ENCODE data around the gene ST7.

The ST7 gene

DNA sequence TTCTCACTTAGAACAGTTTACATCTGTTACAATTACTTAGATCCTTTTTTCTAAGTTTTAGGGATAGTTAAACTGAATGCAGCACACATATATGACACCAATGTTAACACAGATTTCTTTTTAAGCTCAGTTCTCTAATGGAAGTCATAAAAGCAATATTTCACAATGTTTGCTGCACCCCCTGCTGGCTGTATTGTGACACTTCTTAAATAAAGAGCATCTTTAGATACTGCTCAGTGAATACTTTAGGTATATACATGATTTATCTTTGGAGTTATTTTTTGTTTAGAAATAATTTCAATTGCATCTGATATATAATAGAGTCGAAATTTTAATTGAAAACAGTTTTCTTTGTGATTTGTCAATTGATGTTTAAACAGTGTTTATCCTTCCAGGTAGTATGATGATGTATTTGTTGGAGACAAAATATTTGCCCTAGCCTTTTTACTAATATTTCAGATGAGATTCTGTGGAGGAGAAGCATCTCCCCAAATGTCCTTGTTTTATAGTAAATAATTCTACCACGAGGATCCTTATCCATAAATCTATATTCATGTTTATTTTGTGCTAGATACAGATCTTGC lies 174.4 kb downstream of the ST7 start:
- Histone ChIP-seq H3K27me3 (ENCODE audit: insufficient read depth, insufficient read length) (no peaks in the 10 kb centered on the region), H3K9ac (ENCODE audit: insufficient read length, low read depth) (no peak overlapping the region), H3K4me3 (ENCODE audit: insufficient read length, low read depth) (no peak overlapping the region), H3K4me1 (ENCODE audit: insufficient read depth, insufficient read length) (no peaks in the 10 kb centered on the region), H3K9me3 (ENCODE audit: insufficient read depth, low read length) (no peaks in the 10 kb centered on the region), H3K36me3 (ENCODE audit: insufficient read depth, insufficient read length, low read length) (no peaks in the 10 kb centered on the region)
- TF ChIP-seq YY1 (IDR thresholded peaks at IDR 0.05; ENCODE audit: insufficient read depth, insufficient read length) (no peak), ZNF274 (IDR thresholded peaks at IDR 0.05; ENCODE audit: low read depth, low read length) (no peak), SUZ12 (IDR thresholded peaks at IDR 0.05; ENCODE audit: extremely low read depth, insufficient read depth, insufficient read length) (no peak)
- no peak for DNase-seq (ENCODE audit: low read depth, low spot score)

DNA sequence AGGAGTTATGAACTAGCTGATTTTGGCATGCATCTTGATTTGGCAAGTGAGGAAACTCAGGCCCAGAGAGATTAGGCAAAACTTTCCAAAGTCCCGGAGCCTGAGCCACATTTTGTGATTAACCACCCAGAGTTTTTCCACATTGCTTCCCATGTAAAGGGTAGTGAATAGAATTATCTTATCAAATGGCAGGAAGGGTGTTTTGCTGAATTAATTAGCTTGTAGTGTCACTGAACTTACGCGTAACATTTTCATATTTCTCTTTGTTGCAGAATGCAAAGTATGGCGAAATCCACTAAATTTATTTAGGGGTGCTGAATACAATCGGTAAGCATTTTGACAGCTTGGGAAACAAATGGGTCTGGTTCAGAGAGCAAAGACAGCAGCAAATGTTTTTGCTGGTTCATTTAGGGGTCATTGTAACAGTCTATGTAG lies 176.2 kb downstream of the ST7 start:
- TF ChIP-seq SUZ12 (IDR thresholded peaks at IDR 0.05; ENCODE audit: extremely low read depth, insufficient read depth, insufficient read length) (no peak), YY1 (IDR thresholded peaks at IDR 0.05; ENCODE audit: insufficient read depth, insufficient read length) (no peak), ZNF274 (IDR thresholded peaks at IDR 0.05; ENCODE audit: low read depth, low read length) (no peak)
- Histone ChIP-seq H3K4me3 (ENCODE audit: insufficient read length, low read depth) (no peak overlapping the region), H3K9me3 (ENCODE audit: insufficient read depth, low read length) (no peaks in the 10 kb centered on the region), H3K36me3 (ENCODE audit: insufficient read depth, insufficient read length, low read length) (no peaks in the 10 kb centered on the region), H3K27me3 (ENCODE audit: insufficient read depth, insufficient read length) (no peaks in the 10 kb centered on the region), H3K9ac (ENCODE audit: insufficient read length, low read depth) (no peak overlapping the region), H3K4me1 (ENCODE audit: insufficient read depth, insufficient read length) (no peaks in the 10 kb centered on the region)
- no peak for DNase-seq (ENCODE audit: low read depth, low spot score)

DNA sequence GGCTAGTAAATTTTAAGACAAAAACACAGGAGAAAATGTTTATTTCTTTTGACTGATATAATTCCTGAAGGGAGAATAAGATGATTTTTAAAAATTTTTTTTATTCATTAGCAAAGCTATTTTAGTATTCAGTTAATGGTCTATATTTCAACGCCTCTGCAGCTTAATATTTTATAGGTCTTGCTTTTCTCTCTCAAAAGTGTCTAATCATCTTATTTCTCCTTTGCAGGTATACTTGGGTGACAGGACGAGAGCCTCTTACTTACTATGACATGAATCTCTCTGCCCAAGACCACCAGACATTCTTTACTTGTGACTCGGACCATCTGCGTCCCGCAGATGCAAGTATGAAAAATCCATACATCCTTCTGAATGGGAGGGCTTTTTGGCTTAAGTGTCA lies 177.0 kb downstream of the ST7 start:
- H3K27me3 ChIP-seq (ENCODE audit: insufficient read depth, insufficient read length): no peaks in the 10 kb centered on the region
- no peak overlapping the region for H3K4me3 ChIP-seq (ENCODE audit: insufficient read length, low read depth)
- H3K9me3 ChIP-seq (ENCODE audit: insufficient read depth, low read length): no peaks in the 10 kb centered on the region
- H3K4me1 ChIP-seq (ENCODE audit: insufficient read depth, insufficient read length): no peaks in the 10 kb centered on the region
- TF ChIP-seq YY1 (IDR thresholded peaks at IDR 0.05; ENCODE audit: insufficient read depth, insufficient read length): no peak
- H3K9ac ChIP-seq (ENCODE audit: insufficient read length, low read depth): no peak overlapping the region
- H3K36me3 ChIP-seq (ENCODE audit: insufficient read depth, insufficient read length, low read length): no peaks in the 10 kb centered on the region
- no peak for DNase-seq (ENCODE audit: low read depth, low spot score)

DNA sequence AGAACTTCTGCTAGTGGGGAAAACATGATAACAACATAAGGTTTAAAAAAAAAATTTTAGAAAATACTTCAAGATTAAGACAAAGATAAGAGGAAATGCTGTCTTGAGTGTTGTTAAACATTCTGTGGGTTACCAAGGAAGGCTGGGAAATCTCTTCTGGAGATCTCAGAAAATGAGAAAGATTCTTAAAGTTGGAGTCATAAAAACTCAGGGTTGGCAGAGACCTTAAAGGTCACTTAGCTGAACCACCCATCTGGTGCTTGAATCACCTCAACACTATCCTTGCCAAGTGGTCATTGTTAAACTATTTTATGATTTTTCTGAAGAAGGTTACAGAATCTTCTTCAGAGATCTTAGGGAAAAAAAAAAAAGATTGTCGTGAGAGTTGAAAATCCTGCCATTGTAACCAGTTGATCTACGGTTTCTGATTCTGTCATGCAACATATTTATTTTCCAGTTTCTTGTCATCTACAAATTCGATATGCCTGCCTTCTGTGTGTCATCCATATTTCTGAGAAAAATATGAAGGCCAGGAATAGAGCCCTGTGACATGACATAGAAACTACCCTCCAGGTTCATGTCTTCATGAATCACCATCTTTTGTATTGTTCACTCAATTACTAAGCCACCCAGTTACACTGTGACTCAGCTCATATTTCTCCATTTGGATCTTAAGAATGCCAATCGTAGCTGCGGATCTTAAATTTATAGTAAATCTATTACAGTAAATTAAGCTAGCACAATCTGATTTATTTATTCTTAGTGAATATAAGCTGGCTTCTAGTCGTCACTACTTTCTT lies 179.2 kb downstream of the ST7 start:
- Histone ChIP-seq H3K27me3 (ENCODE audit: insufficient read depth, insufficient read length) (no peaks in the 10 kb centered on the region), H3K36me3 (ENCODE audit: insufficient read depth, insufficient read length, low read length) (peaks cover 6% of the 10 kb centered on the region), H3K9me3 (ENCODE audit: insufficient read depth, low read length) (no peaks in the 10 kb centered on the region), H3K4me3 (ENCODE audit: insufficient read length, low read depth) (no peak overlapping the region), H3K4me1 (ENCODE audit: insufficient read depth, insufficient read length) (no peaks in the 10 kb centered on the region), H3K9ac (ENCODE audit: insufficient read length, low read depth) (no peak overlapping the region)
- TF ChIP-seq ZNF274 (IDR thresholded peaks at IDR 0.05; ENCODE audit: low read depth, low read length) (no peak), SUZ12 (IDR thresholded peaks at IDR 0.05; ENCODE audit: extremely low read depth, insufficient read depth, insufficient read length) (no peak), YY1 (IDR thresholded peaks at IDR 0.05; ENCODE audit: insufficient read depth, insufficient read length) (no peak)
- no peak for DNase-seq (ENCODE audit: low read depth, low spot score)

DNA sequence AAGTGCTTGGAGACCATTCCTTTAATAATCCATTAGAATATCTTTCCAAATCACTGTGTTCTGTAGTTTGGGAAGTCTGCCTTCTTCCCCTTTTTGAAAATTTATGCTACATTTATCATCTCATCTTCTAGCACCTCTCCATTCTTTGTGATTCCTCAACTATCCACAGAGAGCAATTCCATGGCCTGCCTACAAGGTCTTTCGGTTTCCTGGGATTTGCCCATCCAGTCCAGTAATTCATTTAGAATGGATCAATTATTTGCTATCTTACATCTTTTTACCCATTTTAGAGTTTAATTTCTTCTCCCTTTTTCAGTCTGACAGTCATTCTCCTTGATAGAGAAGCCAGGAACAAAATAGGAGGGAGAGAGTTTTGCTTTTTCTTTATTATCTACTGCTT lies 179.8 kb downstream of the ST7 start:
- no peak overlapping the region for H3K4me3 ChIP-seq (ENCODE audit: insufficient read length, low read depth)
- no peaks in the 10 kb centered on the region for H3K27me3 ChIP-seq (ENCODE audit: insufficient read depth, insufficient read length)
- no peaks in the 10 kb centered on the region for H3K4me1 ChIP-seq (ENCODE audit: insufficient read depth, insufficient read length)
- TF ChIP-seq SUZ12 (IDR thresholded peaks at IDR 0.05; ENCODE audit: extremely low read depth, insufficient read depth, insufficient read length) (no peak), YY1 (IDR thresholded peaks at IDR 0.05; ENCODE audit: insufficient read depth, insufficient read length) (no peak), ZNF274 (IDR thresholded peaks at IDR 0.05; ENCODE audit: low read depth, low read length) (no peak)
- no peak overlapping the region for H3K9ac ChIP-seq (ENCODE audit: insufficient read length, low read depth)
- H3K36me3 ChIP-seq (ENCODE audit: insufficient read depth, insufficient read length, low read length): peaks cover 6% of the 10 kb centered on the region
- H3K9me3 ChIP-seq (ENCODE audit: insufficient read depth, low read length): no peaks in the 10 kb centered on the region
- DNase-seq (ENCODE audit: low read depth, low spot score): no peak

DNA sequence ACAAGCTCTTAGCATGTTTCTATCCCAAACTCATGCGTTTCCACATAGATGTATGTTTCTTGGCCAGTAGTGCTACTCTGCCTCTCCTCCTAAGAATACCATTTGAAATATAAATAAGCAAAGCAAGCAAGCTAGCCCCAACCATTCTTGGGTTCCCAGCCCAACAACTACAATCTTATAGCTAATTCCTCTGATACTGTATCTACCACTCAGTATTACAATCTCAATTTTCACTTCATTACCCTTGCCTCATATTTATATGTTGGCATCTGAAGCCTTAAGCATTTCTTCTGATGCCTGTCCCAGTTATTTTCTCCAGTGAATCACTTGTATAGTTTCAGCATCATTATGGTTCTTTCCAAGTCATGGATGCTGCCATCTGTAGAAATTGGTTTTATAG lies 181.1 kb downstream of the ST7 start:
- no peak for DNase-seq (ENCODE audit: low read depth, low spot score)
- Histone ChIP-seq H3K4me1 (ENCODE audit: insufficient read depth, insufficient read length) (no peaks in the 10 kb centered on the region), H3K9ac (ENCODE audit: insufficient read length, low read depth) (no peak overlapping the region), H3K27me3 (ENCODE audit: insufficient read depth, insufficient read length) (no peaks in the 10 kb centered on the region), H3K9me3 (ENCODE audit: insufficient read depth, low read length) (no peaks in the 10 kb centered on the region), H3K4me3 (ENCODE audit: insufficient read length, low read depth) (no peak overlapping the region), H3K36me3 (ENCODE audit: insufficient read depth, insufficient read length, low read length) (peaks cover 9% of the 10 kb centered on the region)
- TF ChIP-seq YY1 (IDR thresholded peaks at IDR 0.05; ENCODE audit: insufficient read depth, insufficient read length) (no peak), ZNF274 (IDR thresholded peaks at IDR 0.05; ENCODE audit: low read depth, low read length) (no peak), SUZ12 (IDR thresholded peaks at IDR 0.05; ENCODE audit: extremely low read depth, insufficient read depth, insufficient read length) (no peak)

DNA sequence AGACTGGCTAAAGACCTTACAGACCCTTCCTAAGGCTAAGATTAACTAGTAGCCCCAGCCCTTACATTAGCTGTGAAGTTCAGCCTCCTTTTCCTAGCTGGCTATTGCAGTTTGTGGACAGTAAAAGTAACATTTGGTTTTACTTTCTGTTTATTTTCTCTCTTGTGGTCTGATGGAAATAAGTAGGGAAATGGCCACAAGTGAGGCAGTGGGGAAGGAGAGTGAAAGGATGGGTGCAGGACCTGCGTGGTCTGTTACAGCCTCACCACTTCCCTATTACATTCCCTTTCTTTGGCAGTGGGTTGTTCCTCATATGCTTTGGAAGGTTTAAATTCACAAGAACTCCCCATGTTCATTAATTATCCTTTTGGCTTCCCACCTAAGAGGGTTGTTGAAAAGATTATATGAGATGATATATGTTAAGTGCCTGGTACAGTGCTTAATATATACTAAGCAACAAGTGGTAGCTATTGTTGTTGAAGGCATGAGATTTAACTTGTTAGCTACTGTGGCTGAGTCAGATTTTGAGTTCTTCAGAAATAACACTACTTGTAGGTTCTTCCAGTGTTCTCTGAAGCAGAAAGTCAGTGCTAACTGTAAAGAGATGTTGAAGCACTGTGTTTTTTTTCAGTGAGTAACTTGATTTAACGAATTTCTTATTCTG lies 181.7 kb downstream of the ST7 start:
- DNase-seq (ENCODE audit: low read depth, low spot score): no peak
- no peak for TF ChIP-seq SUZ12 (IDR thresholded peaks at IDR 0.05; ENCODE audit: extremely low read depth, insufficient read depth, insufficient read length)
- no peak for TF ChIP-seq ZNF274 (IDR thresholded peaks at IDR 0.05; ENCODE audit: low read depth, low read length)
- TF ChIP-seq YY1 (IDR thresholded peaks at IDR 0.05; ENCODE audit: insufficient read depth, insufficient read length): no peak
- no peaks in the 10 kb centered on the region for H3K27me3 ChIP-seq (ENCODE audit: insufficient read depth, insufficient read length)

More for the DNA sequence above, 181.7 kb downstream of the ST7 start:
- Histone ChIP-seq H3K4me1 (ENCODE audit: insufficient read depth, insufficient read length) (no peaks in the 10 kb centered on the region), H3K4me3 (ENCODE audit: insufficient read length, low read depth) (no peak overlapping the region), H3K9ac (ENCODE audit: insufficient read length, low read depth) (no peak overlapping the region), H3K36me3 (ENCODE audit: insufficient read depth, insufficient read length, low read length) (peaks cover 9% of the 10 kb centered on the region), H3K9me3 (ENCODE audit: insufficient read depth, low read length) (no peaks in the 10 kb centered on the region)
